ENCODE measurements around the gene ATP5PF.
"Not testable (repeated sequence)": the region's sequence is repeated elsewhere in the genome, so short reads cannot be mapped to it uniquely, and the experiment has no call there.

Gene ATP5PF, protein sequence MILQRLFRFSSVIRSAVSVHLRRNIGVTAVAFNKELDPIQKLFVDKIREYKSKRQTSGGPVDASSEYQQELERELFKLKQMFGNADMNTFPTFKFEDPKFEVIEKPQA

DNA sequence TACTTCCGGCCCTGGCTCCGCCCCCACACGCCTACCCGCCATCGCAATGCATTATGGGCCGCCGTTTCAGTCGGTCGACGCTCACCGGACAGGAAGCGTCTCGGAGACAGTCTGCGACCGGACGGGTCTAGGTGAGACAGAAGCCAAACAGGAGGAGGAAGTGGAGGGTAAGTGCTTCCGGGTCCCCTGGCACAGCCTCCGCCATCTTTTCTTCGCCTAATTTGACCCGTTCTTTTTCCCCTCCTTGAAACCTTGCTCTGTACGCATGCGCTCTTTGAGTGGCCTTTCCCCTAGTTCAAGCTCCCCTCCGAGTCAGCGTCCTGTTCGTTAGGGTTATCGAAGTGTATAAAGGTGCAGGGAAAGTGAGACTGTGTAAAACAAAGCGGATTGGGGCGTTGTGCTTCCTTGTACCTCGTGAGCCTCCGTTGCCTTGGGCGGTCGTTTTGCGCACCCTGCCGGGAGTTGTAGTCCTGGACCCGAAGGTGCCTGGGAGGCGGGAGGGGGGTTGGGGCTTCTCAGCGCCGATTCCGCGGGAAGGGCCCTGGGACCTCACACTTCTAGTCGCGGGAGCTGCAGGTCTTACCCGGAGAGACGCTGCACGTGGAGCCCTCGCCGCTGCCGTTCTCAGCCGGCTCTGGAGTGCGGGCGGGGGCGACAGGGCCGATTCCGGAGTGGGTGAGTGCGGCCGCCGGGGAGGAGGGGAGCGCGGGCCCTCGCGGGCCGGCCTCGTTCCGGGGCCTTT is at the start of gene ATP5PF, which contains the start of gene GABPA:
Gene ATP5PF, minus strand, starts transcription at position 1 of the 742 bp plus-strand sequence. CDS start 5,110 bp downstream, outside the sequence.
Gene GABPA, plus strand, starts transcription at position 69 of the 742 bp plus-strand sequence. CDS start 6,627 bp downstream, outside the sequence.
- peak; percentile 96 for DNase-seq (ENCODE audit: low read depth)

DNA sequence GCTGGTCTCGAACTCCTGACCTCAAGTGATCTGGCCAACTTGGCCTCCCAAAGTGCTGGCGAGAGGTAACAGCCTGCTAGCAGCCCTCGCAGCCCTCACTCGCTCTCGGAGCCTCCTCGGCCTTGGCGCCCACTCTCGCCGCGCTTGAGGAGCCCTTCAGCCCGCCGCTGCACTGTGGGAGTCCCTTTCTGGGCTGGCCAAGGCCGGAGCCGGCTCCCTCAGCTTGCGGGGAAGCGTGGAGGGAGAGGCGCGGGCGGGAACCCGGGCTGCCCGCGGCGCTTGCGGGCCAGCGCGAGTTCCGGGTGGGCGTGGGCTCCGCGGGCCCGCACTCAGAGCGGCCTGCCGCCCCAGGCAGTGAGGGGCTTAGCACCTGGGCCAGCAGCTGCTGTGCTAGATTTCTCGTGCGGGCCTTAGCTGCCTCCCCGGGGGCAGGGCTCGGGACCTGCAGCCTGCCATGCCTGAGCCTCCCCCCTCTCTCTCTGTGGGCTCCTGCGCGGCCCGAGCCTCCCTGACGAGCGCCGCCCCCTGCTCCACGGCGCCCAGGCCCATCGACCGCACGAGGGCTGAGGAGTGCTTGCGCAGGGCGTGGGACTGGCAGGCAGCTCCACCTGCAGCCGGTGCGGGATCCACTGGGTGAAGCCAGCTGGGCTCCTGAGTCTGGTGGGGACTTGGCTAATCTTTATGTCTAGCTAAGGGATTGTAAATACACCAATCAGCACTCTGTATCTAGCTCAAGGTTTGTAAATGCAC is 43.6 kb upstream of the ATP5PF start:
- not testable (repeated sequence) for DNase-seq (ENCODE audit: low read depth)

DNA sequence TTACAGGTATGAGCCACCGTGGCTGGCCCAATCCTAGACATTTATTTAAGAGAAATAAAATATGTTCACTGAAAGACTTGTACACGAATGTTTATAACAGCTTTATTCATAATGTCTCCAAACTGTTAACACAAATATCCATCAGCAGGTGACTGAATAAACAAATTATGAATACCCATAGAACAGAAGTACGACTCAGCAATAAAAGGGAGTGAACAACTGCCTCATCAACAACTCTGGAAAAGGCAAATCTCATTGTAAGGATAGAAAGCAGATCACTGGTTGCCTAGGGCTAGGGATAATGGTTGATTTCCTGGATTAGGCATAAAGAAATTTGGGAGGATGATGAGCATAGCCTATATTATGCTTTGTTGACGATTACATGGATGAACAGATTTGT is 41.7 kb upstream of the ATP5PF start:
- no peak for DNase-seq (ENCODE audit: low read depth)

DNA sequence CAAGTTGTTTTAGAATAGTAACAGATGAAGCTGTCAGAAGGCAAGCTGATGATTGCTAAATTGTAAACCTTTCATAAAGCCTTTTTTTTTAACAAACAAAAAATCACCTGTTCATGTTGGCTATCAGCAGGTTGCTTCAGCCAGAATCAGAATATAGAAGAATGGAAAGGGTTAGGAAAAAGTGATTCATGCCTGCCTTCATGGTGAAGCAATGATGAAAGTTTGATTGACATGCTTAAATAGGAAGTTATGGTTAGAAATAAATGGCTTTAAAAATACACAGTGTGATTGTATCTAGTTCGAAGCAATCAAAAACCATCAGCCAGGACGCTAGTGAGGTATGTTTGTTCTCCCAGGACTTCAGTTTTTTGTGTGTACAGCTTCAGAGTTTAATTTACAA is 38.0 kb upstream of the ATP5PF start:
- no peak for DNase-seq (ENCODE audit: low read depth)

DNA sequence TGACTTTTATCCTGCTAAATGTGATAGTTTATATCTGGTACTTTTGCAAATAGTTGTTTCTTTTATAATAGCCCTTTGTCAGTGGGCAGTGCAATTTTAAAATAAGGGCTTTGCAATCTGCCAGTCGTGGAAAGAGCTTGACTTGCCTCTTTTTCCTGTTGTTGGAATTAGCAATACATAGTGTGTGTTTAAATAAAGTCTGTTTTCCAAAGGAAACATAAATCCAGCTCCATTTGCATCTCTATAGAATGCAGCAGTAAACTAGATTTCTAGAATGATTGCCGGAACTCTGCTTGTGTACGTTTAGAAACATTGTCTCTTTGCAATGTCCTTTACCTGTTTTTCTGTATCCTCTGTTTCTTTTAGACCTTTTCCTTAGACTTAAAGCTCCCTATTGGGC is 33.2 kb upstream of the ATP5PF start:
- DNase-seq (ENCODE audit: low read depth) = no peak

DNA sequence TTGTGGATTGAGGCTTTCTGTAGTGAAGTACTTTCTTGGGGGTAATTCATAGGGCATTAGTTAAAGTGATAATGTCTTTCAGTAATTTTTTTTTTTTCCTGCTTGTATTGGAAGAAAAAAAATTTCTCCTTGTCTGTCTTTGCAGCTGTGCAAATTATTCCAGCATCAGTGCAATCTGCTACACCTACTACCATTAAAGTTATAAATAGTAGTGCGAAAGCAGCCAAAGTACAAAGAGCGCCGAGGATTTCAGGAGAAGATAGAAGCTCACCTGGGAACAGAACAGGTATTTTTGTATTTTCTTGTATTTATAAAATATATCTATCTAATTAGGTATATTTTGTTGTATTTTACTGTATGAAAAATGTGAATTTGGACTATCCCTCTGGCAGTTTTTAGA is 29.4 kb upstream of the ATP5PF start:
- no peak for DNase-seq (ENCODE audit: low read depth)

DNA sequence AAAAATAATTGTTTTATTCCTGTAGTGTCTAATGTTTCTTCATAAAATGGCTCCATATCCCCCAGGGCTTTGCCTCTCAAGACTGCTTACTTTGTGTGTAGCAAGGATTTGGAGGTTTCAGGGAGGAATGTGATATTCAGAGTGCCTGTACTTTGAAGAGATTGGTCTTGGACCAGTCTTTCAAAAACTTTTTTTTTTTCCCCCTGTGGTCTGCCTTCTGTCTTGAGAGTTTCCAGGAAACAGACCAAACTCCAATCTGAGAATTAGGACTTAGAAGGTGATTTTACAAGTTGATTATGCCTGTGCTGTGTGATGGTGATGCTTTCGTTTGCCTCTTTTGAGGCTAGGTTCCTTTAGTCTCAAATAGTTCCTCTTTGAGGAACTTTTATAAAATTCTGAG is 26.0 kb upstream of the ATP5PF start:
- no peak for DNase-seq (ENCODE audit: low read depth)

DNA sequence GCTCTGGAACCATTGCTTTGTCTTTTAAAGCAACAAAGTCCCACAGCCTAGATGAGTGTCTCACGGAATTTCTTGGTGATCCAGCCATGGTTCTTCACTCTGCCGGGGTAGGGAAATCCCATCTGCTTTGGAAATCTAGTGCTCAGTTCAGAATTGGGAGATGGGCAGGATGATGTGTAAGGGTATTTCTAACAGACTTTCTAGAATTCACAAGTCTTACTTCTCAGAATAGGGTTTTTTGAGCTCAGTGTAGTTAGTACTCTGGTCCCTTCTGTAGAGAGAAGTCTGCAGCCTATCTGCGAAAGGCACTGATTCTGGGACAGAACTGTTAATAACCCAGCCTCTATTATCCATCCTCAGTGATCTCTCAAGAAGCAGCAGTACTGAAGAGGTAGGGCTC is 25.4 kb upstream of the ATP5PF start:
- DNase-seq (ENCODE audit: low read depth) = no peak

DNA sequence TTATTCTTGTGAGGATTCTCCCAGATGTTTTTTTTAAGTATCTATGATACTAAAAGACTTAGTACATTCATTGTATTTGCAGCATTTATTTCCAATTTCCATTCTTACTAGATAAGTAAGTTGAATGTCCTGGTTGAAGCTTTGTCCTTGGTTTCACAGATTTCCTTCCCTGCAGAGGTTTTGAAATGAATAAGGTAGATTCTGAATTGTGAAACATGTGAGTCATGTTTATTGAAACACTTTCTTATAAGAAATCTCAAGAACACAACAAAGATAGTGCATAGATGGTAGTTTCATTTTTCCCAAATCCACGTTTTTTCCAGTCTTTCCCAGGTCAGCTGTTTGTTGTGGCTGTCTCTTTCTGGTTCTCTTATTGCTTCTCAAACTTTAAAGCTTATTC is 24.9 kb upstream of the ATP5PF start:
- no peak for DNase-seq (ENCODE audit: low read depth)

DNA sequence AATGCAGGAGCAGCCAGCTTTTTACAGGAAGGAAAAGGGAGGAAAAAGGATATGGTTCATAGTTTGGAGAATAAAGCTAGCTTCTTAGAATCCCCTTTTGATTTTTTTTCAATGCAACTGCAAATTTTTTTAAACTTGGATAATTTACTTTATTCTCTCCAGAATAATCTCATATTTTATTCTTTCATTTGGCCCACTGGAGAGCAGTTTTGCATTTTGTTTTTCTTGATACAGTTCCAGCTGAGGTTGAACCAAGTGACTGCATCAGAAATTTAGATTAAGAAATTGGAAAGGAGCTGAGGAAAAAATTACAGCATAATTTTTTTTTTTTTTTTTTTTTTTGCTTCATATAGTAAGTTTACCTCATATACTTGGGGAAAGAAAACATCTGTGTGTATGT is 22.8 kb upstream of the ATP5PF start:
- DNase-seq (ENCODE audit: low read depth) = no peak

DNA sequence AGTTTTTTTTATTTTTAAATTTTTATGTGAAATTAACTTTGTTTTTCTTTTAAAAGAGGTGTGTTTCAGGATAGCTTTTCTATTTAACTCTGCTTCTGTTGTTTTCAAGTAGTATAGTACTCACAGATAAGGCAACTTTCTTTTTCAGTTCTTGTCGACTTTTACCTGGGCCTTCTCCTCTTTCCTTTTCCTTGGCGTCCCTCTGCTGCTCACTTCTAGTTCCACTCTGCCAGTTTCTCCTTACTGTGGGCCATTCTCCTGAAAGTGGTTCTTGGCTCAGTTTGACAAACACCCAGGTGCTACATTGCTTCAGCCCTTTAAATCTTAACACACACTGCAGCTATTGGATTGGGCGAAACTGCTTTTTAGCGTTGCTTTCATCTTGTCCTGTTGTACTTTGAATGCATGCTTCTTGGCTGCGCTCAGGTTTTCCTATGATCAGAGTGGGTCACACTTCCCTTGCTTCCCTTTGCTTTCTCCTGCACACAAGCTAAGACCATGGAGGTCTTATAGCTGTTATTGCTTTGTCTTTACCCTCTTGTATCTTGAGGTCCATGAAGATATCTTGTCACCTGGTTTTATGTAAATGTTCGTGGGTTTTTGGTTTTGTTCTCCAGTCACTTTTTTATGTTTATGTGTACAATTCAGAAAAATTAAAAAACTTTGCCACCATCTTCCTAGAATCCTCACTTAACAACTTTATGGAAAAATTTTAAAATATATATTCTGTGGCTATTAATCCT is 21.7 kb upstream of the ATP5PF start:
- DNase-seq (ENCODE audit: low read depth) = no peak

DNA sequence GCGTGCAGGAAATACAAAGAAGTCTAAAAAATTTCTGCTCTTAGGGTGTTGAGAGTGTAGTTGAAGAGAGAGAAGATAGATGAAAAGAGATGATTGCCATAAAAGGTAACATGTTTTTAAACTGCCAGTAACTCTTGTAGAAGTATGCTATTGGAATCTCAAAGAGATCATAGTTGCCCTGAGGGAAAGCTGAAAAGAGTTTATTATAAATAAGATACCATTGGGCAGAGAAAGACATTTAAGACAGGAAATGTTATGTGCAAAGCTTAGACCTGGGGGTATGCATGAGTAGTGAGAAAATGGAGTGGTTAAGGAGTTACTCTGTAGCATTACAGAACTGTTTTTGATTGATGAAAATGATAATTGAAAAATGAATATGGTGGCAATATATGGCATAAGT is 17.7 kb upstream of the ATP5PF start:
- no peak for DNase-seq (ENCODE audit: low read depth)

DNA sequence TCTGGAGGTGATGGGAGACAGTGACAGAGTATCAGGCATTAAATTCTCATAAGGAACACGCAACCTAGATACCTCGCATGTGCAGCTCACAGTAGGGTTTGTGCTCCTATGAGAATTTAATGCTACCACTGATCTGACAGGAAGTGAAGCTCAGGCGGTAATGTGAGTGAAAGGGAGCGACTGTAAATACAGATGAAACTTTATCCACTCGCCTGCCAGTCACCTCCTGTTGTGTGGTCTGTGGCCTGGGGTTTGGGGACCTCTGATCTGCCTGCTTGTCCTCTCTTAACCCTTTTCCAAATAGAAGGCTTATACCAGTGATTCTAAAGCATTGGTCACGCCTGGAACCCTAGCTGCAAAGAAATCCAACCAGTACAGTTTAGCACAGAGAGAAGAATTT is 15.4 kb upstream of the ATP5PF start:
- DNase-seq (ENCODE audit: low read depth) = no peak

DNA sequence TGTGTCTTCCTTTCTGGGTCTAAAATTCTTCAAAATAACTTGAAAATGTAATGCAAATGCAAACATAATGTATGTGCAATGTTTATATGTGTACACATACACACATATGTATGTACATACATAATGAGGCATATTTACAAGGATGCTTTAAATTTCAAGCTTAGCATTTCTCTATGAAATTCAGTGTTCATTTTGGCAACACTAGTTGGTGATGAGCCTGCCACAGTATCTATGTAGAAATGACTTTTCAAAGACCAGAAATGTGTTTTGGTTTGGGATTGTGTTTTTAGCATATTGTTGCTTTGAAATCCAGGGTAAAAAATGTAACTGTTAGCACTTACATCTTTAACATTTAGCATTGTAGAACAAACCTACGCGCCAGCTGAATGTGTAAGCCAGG is 10.2 kb upstream of the ATP5PF start:
- DNase-seq (ENCODE audit: low read depth) = no peak

DNA sequence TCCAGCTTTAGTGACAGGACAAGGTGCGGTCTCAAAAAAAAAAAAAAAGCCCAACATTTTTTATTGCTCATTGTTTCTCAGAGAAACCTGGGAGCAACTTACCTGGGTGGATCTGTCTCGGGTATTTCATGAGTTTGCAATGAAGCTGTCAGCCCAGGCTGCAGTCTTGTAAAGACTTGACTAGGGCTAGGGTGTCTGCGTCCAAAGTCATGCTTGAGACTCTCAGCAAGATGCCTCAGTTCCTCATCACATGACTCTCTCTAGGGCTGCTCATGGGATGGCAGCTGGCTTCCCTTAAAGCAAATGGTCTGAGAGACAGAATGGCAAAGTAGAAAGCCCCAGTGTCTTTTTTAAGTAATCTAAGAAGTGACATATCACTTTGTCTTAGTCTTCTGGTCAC is 8.2 kb upstream of the ATP5PF start:
- no peak for DNase-seq (ENCODE audit: low read depth)

DNA sequence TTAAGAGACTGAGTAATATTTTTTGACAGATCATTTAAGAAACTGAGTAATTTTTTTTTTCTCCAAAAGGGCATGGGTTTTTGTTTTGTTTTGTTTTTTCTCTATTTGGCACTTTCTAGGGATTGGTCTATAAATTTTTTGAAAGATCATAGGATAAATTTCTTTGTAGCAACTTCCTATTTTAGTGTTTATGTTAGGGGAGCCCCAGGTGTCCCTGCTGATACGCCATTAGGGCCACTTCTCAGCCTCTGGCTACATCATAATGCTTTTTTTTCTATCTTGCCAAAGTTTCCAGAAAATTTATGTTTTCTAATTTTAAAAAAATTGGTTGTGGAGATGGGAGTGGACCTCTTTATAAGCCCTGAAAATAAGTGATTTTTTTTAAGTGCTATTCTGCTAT is 2.7 kb upstream of the ATP5PF start:
- DNase-seq (ENCODE audit: low read depth) = no peak

DNA sequence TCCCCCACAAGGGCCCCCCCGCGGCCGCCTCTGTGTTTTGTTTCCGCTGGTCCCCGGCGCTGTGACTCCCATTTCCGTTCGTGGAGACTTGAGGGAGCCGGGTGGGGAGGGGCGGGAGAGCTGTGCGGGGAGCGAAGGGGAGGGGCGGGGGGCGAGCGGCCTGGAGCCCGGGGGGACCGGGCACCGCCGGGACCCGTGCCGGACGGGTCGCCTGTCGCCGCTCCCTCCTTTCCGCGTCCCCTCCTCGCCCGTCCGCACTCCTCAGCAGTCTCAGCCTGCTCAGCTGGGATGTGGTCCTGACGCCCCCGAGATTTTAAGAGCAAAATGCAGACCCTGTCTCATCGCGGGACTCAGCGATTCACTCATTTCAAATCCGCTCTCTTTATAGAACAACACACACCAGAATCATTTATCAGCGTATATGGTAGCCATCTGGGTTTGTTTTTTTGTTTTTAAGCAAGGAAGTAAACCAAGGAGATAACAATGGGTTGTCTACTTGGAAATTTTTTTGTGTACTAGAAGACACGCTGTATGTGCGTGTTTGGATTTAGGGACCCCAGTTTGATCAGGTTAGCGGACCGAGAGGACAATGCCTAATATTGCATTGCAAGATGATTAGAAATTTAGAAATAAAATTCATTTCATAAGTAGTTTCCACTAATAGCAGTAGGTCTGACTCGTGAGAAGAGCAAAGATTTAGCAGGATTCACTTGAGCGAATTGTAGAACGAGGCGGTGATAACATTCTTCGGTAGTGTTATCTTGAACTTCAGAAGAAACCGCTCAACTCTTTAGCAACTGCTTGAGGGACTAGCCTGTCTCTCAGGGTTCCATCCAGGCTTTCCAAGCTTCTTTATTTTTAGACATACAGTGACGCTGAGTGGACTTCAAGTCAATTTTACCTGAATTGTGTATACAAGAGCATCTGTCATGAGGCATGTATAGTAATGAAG is 1.2 kb upstream of the ATP5PF start:
- peak; percentile 61 for DNase-seq (ENCODE audit: low read depth)

DNA sequence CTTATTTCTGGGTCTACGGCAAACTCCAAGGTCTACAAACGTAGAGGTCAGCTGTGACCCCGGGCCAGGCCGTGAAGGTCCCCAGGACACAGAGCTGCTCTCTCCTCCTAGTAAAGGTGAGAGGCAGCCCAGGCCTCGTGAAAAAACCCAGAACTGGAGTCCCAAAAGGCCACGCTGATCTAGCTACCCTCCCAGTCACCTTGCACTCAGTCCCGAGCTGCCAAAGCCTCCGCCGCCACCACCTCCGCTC is 125 bp downstream of the ATP5PF start:
- DNase-seq (ENCODE audit: low read depth) = no peak

DNA sequence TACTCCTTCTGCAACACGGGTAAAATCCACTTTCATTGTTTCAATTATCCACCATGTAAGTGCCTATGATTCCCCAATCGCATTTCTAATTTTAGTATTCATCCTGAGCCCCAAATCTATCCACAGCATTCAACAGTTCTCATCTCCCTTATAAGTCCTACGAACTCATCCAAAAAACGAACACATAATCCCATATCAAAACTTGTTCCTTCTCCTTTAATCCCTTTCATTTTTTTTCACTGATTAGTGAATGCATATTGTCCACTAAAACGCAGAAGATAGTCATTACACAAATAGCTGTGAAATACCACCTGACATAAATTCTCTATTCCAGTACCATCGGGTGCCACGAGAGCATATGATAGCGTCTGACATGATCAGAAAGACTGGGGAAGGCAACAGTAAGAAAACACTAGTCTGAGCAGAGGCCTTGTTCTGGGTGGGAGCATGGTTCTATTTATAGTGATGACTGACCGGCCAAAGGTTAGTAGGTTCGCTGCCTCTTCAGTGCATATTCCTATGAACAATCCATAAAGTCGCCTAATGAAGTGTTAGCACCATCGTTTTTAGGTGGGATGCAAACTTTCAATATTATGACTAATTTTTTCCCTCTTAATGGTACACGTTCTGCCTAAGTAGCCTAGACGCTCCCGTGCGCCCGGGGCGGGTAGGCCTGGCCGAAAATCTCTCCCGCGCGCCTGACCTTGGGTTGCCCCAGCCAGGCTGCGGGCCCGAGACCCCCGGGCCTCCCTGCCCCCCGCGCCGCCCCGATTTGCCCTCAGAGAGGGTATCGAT is 648 bp downstream of the ATP5PF start:
- no peak for DNase-seq (ENCODE audit: low read depth)

DNA sequence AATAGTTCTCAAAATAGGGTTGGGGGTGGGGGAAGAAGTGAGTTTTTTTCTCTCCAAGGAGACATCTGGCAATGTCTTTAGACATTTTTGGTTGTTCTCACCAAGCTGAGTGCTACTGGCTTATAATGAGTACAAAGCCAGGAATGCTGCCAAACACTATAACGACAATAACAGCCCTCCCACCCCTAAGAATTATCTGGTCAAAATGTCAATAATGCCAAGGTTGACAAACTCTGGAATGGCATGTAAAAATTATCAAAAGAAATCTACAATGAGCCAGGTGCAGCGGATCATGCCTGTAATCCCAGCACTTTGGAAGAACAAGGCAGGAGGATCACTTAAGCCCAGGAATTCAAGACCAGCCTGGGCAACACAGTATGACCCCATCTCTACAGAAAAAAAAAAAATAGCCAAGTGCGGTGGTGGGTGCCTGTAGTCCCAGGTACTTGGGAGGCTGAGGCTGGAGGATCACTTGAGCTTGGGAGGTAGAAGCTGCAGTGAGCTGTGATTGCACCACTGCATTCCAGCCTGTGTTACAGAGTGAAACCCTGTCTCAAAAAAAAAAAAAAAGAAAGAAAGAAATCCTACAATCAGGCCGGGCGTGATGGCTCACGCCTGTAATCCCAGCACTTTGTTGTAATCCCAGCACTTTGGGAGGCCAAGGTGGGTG is 2.5 kb downstream of the ATP5PF start:
- no peak for DNase-seq (ENCODE audit: low read depth)

Data from stimulated activated CD8-positive, alpha-beta memory T cell treated with anti-CD3 and anti-CD28 coated beads, Interleukin-7, amount 100 ng/mL, for 24 hours (primary cell).